HTERT RPE-1 (cell line): ENCODE measurements around the gene GRIN3B.

ENCODE experiments used
- in situ Hi-C: fragments of 300-500 bp; cut with MboI; formaldehyde crosslinking; loops from 4 replicates; pipeline ENCODE4 v1.14.3; 2020; ENCODE audit warnings: low sequenced_read_pairs

GRIN3B gene

DNA sequence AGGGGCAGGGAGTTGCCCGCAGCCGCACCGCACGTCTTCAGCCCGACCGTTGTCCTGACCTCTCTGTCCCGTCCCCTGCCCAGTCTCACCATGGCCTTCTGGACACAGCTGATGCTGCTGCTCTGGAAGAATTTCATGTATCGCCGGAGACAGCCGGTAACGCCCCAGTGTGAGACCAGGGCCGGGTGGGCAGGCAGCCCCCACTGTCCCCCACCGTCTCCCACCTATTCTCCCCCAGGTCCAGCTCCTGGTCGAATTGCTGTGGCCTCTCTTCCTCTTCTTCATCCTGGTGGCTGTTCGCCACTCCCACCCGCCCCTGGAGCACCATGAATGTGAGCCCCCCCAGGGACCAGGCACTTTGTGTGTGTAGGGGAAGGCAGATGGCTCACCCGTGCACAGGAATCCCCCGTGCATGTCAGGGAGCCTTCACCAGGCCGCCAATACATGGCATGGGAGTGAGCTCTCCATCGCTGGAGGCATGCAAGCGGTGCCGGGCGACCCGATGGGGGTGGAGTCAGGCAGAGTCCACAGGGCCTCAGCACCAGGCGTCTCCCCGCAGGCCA is 41.1 kb downstream of the GRIN3B start:
- in situ Hi-C loops, result no loop called here

DNA sequence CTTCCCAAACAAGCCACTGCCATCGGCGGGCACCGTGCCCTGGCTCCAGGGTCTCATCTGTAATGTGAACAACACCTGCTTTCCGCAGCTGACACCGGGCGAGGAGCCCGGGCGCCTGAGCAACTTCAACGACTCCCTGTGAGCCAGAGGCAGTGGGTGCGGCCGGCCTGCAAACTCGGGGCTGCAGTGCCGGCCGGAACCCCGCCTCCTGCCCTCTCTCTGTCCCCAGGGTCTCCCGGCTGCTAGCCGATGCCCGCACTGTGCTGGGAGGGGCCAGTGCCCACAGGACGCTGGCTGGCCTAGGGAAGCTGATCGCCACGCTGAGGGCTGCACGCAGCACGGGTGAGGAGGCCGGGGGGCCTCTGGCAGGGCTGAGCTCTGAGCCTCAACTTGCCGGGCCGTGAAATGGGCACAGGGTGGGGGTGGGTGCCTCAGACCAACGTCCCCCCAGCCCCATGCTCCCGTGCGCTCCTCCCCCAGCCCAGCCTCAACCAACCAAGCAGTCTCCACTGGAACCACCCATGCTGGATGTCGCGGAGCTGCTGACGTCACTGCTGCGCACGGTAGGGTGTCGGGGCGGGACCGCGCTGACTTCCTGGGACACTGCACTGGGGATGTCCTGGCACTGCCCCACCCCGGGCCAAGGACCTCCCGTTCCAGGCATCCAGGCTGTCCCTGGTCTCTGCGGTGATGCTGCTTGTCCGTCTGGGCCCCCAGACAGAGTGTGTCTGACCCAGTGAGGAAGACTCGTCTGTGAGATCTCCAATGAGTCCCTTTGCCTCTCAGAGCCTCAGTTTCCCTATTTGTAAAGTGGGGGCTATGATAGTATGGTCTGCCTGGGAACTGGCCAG is 41.8 kb downstream of the GRIN3B start:
- in situ Hi-C loops, result no loop called here

DNA sequence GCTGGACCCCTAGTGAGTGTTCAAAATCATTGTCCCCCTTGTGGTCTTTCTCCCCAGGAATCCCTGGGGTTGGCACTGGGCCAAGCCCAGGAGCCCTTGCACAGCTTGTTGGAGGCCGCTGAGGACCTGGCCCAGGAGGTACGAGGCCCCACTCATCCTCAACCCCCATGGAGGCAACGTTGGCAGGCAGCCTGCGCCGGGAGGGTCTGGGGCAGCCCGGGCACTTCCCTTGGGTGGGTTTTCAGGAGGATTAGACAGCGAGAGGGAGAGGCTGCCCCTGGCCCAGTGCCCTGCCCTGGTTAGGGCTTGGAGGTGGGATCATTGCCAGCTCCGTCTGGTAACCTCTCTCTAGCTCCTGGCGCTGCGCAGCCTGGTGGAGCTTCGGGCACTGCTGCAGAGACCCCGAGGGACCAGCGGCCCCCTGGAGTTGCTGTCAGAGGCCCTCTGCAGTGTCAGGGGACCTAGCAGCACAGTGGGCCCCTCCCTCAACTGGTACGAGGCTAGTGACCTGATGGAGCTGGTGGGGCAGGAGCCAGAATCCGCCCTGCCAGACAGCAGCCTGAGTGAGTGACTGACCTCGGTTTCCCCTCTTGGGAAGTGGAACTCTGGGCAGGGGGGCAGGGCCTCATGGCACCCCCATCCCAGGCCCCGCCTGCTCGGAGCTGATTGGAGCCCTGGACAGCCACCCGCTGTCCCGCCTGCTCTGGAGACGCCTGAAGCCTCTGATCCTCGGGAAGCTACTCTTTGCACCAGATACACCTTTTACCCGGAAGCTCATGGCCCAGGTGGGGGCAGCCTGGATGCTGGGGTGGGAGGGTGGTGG is 42.7 kb downstream of the GRIN3B start:
- in situ Hi-C loops, result no loop called here

DNA sequence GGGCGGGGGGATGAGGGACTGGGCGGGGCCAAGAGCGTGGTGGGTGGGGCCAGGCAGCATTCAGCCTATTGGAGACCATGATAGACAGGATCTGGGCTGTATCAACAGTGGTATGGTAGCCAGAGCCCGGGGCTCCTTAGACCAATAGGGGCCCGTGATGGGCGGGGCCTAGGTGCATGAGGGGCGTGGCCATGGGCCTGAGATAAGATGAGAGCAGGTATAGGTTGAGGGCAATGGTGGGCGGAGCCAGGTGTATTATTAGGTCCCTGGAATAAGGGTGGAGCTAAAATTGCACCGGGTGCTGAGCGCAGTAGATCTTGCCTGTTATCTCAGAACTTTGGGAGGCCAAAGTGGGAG is 45.0 kb downstream of the GRIN3B start:
- in situ Hi-C loops, result no loop called here

DNA sequence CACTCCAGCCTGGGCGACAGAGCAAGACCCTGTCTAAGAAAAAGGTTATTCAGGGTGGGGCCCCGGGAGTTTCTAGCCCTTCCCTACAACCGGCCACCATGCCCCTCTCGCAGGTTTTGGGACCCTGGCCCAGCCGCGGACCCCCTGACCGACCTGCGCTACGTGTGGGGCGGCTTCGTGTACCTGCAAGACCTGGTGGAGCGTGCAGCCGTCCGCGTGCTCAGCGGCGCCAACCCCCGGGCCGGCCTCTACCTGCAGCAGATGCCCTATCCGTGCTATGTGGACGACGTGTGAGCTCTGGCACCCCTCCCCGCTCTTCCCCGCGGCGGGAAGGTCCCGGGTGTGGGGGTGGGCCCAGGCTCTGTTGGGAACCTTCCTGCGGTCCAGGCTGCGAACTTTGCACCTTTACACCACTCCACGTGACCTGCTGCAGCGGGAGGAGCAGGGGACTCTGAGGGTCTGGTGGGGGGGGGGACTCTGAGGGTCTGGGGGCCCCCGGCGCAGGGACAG is 46.0 kb downstream of the GRIN3B start:
- in situ Hi-C loops, result no loop called here

DNA sequence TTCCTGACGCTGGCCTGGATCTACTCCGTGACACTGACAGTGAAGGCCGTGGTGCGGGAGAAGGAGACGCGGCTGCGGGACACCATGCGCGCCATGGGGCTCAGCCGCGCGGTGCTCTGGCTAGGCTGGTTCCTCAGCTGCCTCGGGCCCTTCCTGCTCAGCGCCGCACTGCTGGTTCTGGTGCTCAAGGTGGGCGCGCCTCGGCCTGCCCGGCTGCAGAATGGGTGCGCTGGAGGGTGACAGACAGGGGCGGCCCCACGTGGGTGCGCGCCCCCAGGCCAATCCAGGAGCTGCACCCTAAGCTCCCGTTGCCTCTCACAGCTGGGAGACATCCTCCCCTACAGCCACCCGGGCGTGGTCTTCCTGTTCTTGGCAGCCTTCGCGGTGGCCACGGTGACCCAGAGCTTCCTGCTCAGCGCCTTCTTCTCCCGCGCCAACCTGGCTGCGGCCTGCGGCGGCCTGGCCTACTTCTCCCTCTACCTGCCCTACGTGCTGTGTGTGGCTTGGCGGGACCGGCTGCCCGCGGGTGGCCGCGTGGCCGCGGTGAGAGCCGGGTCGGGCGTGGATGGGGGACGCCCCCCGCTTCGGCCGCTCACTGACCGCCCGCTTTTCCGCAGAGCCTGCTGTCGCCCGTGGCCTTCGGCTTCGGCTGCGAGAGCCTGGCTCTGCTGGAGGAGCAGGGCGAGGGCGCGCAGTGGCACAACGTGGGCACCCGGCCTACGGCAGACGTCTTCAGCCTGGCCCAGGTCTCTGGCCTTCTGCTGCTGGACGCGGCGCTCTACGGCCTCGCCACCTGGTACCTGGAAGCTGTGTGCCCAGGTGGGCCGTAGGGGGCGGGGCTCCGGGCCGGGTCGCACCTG is 46.8 kb downstream of the GRIN3B start:
- in situ Hi-C loops, result no loop called here

DNA sequence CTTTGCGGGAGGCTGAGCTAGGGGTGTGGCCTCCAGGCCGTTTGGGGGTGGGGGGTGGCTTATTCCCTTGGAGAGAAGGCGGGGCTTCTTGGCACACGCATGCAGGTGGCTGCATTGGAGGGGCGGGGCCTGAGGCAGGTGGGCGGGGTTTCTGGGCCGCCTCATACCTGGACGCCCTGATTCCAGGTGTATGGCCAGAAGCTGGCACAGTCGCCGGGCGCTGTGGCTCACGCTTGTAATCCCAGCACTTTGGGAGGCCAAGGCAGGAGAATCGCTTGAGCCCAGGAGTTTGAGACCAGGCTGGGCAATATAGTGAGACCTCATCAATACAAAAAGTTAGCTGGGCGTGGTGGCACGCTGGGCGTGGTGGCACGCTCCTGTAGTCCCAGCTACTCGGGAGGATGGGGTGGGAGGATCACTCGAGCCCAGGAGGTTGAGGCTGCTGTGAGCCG is 47.5 kb downstream of the GRIN3B start:
- in situ Hi-C loops, result no loop called here

DNA sequence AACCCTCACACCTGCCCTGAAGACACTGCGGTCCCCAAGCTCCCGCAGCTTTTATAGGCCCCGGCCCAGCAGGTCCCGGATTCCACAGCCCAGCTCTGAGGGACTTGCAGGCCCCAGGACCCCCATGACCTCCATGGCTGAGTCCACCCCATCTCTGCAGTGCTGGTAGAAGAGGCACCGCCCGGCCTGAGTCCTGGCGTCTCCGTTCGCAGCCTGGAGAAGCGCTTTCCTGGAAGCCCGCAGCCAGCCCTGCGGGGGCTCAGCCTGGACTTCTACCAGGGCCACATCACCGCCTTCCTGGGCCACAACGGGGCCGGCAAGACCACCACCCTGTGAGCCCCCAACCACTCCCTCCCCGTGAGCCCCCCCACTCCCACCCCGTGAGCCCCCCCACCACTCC is 48.9 kb downstream of the GRIN3B start:
- in situ Hi-C loops, result no loop called here

DNA sequence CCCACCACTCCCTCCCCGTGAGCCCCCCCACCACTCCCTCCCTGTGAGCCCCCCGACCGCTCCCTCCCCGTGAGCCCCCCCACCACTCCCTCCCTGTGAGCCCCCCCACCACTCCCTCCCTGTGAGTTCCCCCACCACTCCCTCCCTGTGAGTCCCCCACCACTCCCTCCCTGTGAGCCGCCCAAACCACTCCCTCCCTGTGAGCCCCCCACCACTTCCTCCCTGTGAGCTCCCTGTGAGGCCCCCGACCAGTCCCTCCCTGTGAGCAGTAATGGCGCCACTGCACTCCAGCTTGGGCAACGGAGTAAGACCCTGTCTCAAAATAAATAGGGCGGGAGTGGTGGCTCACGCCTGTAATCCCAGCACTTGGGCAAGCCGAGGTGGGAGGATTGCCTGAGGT is 49.6 kb downstream of the GRIN3B start:
- in situ Hi-C loops, result no loop called here

DNA sequence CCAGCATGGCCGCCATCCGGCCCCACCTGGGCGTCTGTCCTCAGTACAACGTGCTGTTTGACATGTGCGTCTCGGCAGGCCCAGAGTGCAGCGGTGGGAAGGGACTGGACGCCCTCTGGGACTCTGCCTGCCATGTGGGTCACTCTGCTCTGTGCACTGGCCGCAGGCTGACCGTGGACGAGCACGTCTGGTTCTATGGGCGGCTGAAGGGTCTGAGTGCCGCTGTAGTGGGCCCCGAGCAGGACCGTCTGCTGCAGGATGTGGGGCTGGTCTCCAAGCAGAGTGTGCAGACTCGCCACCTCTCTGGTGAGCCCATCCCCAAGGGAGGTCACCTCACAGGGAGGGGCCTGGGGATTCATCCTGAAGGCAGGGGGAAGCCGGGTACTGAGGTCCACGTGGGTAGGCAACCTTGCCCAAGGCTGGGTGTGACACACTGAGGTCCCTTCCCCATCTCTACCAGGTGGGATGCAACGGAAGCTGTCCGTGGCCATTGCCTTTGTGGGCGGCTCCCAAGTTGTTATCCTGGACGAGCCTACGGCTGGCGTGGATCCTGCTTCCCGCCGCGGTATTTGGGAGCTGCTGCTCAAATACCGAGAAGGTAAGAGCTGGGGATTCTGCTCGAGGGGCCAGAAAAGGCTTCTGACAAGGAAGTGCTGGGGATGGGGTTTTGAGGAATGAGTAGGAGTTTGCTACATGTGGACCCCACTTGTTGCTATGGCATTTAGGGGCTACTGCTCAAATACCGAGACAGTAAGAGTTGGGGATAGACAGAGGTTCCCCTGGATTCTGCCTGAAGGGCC is 51.0 kb downstream of the GRIN3B start:
- in situ Hi-C loops, result no loop called here

DNA sequence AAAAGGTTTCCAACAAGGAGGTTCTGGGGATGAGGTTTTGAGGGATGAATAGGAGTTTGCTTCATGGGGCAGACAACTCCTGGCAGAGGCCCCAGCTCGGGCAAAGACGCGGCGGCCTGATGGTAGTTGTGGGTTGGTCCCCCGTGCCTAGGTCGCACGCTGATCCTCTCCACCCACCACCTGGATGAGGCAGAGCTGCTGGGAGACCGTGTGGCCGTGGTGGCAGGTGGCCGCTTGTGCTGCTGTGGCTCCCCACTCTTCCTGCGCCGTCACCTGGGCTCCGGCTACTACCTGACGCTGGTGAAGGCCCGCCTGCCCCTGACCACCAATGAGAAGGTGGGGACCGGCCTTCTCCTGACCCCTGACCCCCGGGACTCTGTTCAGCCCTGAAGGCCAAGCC is 51.6 kb downstream of the GRIN3B start:
- in situ Hi-C loops, result no loop called here

DNA sequence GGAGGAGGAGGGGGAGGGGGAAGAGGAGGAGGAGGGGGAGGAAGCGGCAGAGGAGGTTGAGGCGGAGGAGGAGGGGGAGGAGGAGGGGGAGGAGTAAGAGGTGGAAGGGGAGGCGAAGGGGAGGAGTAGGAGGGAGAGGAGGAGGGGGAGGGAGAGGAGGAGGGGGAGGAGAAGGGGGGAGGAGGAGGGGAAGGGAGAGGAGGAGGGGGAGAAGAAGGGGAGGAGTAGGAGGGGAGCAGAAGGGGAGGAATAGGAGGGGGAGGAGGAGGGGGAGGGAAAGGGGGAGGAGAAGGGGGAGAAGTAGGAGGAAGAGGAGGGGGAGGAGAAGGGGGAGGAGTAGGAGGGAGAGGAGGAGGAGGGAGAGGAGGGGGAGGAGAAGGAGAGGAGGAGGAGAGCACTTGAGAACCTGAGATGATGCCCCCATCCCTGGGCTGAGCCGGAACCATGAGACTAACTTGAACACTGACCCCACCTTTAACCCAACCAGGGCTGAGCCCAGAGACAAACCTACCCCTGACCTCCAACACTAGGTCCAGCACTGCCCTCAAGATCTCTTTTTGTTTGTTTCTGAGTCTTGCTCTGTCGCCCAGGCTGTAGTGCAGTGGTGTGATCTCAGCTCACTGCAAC is 52.2 kb downstream of the GRIN3B start:
- in situ Hi-C loops, result no loop called here

DNA sequence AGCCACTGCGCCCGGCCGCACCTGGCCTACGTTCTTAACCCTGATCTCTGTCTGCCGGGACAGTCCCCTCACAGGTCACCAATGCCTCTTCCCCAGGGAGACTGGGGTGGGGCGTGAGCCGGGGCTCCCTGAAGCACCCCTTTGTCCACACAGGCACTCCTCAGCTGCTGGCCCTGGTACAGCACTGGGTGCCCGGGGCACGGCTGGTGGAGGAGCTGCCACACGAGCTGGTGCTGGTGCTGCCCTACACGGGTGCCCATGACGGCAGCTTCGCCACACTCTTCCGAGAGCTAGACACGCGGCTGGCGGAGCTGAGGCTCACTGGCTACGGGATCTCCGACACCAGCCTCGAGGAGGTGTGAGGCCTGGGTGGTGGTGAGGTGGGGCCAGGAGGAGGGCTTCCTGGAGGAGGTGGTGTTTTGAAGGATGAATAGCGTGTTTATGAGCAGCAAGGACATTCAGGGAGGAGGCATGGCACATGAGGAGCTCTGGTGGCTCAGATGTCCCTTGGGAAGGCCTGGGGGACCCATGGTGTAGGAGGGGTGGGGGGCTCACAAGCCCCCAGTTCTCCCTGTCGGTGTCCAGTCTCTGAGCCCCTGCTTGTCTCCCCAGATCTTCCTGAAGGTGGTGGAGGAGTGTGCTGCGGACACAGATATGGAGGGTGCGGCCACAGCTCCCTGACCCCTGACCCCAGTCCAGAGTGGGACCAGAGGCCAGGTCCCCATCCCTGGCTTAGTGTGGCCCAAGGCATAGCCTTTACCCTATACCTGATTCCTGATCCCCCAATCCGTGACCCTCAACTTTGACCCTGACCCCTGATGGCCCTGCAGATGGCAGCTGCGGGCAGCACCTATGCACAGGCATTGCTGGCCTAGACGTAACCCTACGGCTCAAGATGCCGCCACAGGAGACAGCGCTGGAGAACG is 53.2 kb downstream of the GRIN3B start:
- in situ Hi-C loops, result no loop called here

DNA sequence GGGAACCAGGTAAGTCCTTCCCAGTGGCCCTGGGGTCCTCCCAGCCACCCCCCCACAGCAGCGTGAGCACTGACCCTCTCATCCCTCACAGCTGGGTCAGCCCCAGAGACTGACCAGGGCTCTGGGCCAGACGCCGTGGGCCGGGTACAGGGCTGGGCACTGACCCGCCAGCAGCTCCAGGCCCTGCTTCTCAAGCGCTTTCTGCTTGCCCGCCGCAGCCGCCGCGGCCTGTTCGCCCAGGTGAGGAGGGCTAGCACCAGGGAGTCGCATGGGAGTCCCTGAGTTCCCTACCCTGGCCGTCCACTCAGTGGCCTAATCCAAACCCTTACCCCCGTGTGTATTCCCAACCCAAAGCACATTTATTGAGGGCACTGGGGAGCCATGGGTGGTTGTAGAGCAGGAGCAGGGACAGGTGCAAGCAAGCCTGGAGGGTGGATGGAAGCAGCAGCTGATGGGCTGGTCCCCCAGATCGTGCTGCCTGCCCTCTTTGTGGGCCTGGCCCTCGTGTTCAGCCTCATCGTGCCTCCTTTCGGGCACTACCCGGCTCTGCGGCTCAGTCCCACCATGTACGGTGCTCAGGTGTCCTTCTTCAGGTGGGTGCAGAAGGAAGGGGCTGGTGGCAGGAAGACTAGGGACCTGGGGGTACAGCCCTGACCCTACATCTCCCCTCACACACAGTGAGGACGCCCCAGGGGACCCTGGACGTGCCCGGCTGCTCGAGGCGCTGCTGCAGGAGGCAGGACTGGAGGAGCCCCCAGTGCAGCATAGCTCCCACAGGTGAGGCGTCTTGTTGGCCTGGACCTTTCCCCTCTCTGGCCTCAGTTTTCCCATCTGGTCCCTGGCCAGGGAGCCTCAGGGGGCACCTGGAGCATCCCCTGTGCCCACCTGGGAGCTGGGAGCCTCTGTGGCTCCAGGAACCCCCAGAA is 54.1 kb downstream of the GRIN3B start:
- in situ Hi-C loops, result no loop called here

DNA sequence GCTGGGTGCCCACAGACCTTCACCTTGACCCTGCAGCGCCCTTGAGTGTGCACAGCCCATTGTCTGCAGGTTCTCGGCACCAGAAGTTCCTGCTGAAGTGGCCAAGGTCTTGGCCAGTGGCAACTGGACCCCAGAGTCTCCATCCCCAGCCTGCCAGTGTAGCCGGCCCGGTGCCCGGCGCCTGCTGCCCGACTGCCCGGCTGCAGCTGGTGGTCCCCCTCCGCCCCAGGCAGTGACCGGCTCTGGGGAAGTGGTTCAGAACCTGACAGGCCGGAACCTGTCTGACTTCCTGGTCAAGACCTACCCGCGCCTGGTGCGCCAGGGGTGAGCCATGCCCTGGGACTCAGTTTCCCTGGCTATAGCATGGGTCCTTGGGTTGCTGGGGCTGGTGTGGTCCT is 54.8 kb downstream of the GRIN3B start:
- in situ Hi-C loops, result no loop called here

DNA sequence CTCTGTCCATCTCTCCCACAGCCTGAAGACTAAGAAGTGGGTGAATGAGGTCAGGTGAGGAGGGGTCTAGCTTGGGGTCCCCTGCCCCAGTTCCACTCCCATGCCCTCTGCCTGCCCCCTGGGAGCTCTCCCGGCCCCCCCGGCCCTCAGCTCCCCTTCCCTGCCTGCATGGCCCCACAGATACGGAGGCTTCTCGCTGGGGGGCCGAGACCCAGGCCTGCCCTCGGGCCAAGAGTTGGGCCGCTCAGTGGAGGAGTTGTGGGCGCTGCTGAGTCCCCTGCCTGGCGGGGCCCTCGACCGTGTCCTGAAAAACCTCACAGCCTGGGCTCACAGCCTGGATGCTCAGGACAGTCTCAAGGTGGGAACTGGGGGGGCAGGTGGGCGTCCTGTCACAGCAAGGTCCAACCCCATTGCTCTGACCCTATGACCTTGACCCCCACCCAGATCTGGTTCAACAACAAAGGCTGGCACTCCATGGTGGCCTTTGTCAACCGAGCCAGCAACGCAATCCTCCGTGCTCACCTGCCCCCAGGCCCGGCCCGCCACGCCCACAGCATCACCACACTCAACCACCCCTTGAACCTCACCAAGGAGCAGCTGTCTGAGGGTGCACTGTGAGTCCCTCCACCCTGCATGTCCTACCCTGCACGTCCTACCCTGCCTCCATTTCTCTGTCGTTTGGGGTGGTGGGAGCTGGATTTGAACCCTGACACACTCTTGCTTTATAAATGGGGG is 55.8 kb downstream of the GRIN3B start:
- in situ Hi-C loops, result no loop called here
